GM12873 (cell line): ENCODE measurements around the gene RFLNA.

ENCODE experiments used
- CTCF ChIP-seq: IDR thresholded peaks from 2 replicates; pipeline ENCODE4 v1.5.1; 2012; ENCODE audit warnings: low read depth, mild to moderate bottlenecking, moderate library complexity, low read length, control low read depth; ENCODE audit not compliant: insufficient read depth; ENCODE audit errors: missing control alignments

The RFLNA gene

GRCh38 chr12:124295431-124296058 lies 652 bp downstream of the RFLNA start:
- TF ChIP-seq CTCF, result no peak

GRCh38 chr12:124296295-124296915 lies 1.5 kb downstream of the RFLNA start:
- TF ChIP-seq CTCF, result no peak

GRCh38 chr12:124296916-124297351 lies 2.0 kb downstream of the RFLNA start:
- no peak for TF ChIP-seq CTCF

GRCh38 chr12:124297389-124297788 lies 2.5 kb downstream of the RFLNA start:
- no peak for TF ChIP-seq CTCF

GRCh38 chr12:124297856-124298255 lies 3.0 kb downstream of the RFLNA start:
- no peak for TF ChIP-seq CTCF

GRCh38 chr12:124298685-124299410 lies 4.0 kb downstream of the RFLNA start:
- no peak for TF ChIP-seq CTCF

- TF ChIP-seq CTCF, result no peak
Measured at GRCh38 chr12:124299628-124300388, 4.9 kb downstream of the RFLNA start.
